ENCODE data around the gene FAM187B. TPM values are rescaled to one million over a fixed set of nuclear protein-coding genes. Genes with fewer than 3 reads are reported as not detected.

The FAM187B gene
- total RNA-seq, 2 donors from 2014 or later = not detected

DNA sequence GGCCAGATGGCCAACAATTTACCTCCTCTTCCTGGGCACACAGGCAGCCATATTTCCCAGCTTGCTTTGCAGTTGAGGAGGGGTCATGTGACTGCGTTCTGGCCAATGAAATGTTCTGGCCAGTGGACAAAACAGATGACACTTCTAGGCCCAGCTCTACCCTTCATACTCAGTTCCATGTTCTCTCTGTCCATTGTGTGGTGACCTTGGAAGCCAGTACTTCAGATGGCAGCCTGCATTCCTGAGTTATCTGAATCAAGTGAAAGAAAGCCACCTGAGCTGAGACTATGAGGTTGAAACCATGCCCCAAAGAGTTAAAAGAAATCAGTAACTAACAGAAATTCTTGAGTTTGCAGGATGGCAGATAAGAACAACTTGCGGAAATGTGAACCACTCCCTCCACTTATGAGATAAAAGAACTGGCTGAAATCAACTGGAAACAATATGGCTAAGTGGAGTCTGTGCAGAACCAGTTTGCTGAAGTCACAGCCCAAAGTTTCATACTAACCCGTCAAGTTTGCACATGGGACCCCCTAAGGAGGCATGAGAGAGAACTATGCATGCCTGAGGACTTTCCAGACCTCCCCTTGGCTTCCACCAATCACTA is 8.1 kb downstream of the FAM187B start:
- DNase-seq = peak; percentile 58
- H3K9me3 Mint-ChIP-seq = peaks cover 34% of the 10 kb centered on the region
- no peaks in the 10 kb centered on the region for H3K36me3 Mint-ChIP-seq (ENCODE audit: low read depth)
- TF ChIP-seq, protein P1, sequence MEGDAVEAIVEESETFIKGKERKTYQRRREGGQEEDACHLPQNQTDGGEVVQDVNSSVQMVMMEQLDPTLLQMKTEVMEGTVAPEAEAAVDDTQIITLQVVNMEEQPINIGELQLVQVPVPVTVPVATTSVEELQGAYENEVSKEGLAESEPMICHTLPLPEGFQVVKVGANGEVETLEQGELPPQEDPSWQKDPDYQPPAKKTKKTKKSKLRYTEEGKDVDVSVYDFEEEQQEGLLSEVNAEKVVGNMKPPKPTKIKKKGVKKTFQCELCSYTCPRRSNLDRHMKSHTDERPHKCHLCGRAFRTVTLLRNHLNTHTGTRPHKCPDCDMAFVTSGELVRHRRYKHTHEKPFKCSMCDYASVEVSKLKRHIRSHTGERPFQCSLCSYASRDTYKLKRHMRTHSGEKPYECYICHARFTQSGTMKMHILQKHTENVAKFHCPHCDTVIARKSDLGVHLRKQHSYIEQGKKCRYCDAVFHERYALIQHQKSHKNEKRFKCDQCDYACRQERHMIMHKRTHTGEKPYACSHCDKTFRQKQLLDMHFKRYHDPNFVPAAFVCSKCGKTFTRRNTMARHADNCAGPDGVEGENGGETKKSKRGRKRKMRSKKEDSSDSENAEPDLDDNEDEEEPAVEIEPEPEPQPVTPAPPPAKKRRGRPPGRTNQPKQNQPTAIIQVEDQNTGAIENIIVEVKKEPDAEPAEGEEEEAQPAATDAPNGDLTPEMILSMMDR (conservative IDR thresholded peaks at IDR 0.05) = no peak
- H3K27me3 ChIP-seq (ENCODE audit: control insufficient read depth, insufficient read depth, low read length, poor library complexity, severe bottlenecking) = no peaks in the 10 kb centered on the region
- no peak overlapping the region for H3K27ac ChIP-seq (ENCODE audit: low read depth, low read length)
- H3K27me3 Mint-ChIP-seq (ENCODE audit: insufficient read depth) = peaks cover 10% of the 10 kb centered on the region
- H3K36me3 ChIP-seq (ENCODE audit: control insufficient read depth, insufficient read depth, low read length) = no peaks in the 10 kb centered on the region
- peaks cover 17% of the 10 kb centered on the region for H3K9me3 ChIP-seq (ENCODE audit: control insufficient read depth, low read length)
- 67 to 75% methylated on average over 2 to 3 of the region's 3 CpGs for WGBS, 2 experiments (ENCODE audit: insufficient coverage in 1 of 2, insufficient read length in 1 of 2)
- no peak overlapping the region for H3K9ac ChIP-seq (ENCODE audit: extremely low read depth, low read length, poor library complexity, severe bottlenecking)
- no peak overlapping the region for H3K27ac Mint-ChIP-seq
- no peaks in the 10 kb centered on the region for H3K4me1 ChIP-seq (ENCODE audit: control insufficient read depth, insufficient read depth, low read length)
- H3K4me3 Mint-ChIP-seq = no peak overlapping the region
- H3K4me1 Mint-ChIP-seq = no peaks in the 10 kb centered on the region
- H3K4me3 ChIP-seq (ENCODE audit: low read length) = peak overlapping the region; percentile 56

DNA sequence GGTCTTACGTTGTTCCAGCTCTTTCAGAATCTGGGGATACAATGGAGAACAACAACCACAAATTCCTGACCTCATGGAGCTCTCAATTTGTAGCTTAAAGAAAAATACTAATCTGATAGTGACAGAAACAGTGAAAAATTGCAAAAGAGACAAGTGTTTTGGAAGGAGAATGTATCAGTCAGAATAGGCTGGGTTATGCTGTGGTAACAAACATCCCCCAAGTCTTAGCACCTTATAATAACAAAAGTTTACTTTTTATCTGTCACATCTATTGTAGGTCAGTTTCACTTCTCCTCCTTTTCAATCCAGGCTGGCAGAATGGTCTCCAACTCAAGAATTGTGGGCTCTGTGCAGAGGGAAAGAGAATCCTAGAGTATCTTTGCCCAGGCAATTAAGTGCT is 9.5 kb downstream of the FAM187B start:
- H3K9me3 Mint-ChIP-seq = peaks cover 34% of the 10 kb centered on the region
- H3K27me3 Mint-ChIP-seq (ENCODE audit: insufficient read depth) = peaks cover 9% of the 10 kb centered on the region
- TF ChIP-seq, protein P1 (conservative IDR thresholded peaks at IDR 0.05) = no peak
- no peaks in the 10 kb centered on the region for H3K27me3 ChIP-seq (ENCODE audit: control insufficient read depth, insufficient read depth, low read length, poor library complexity, severe bottlenecking)
- no peak overlapping the region for H3K9ac ChIP-seq (ENCODE audit: extremely low read depth, low read length, poor library complexity, severe bottlenecking)
- H3K4me1 Mint-ChIP-seq = no peaks in the 10 kb centered on the region
- H3K4me1 ChIP-seq (ENCODE audit: control insufficient read depth, insufficient read depth, low read length) = no peaks in the 10 kb centered on the region
- H3K36me3 Mint-ChIP-seq (ENCODE audit: low read depth) = no peaks in the 10 kb centered on the region
- H3K4me3 ChIP-seq (ENCODE audit: low read length) = no peak overlapping the region
- no peak overlapping the region for H3K27ac Mint-ChIP-seq
- no peak overlapping the region for H3K4me3 Mint-ChIP-seq
- no peak for DNase-seq
- no peak overlapping the region for H3K27ac ChIP-seq (ENCODE audit: low read depth, low read length)
- H3K36me3 ChIP-seq (ENCODE audit: control insufficient read depth, insufficient read depth, low read length) = no peaks in the 10 kb centered on the region
- H3K9me3 ChIP-seq (ENCODE audit: control insufficient read depth, low read length) = peaks cover 17% of the 10 kb centered on the region
- 95% methylated on average over 1 of the region's 1 CpG; no CpG with 5 or more reads in 1 of the 2 experiments for WGBS, 2 experiments (ENCODE audit: insufficient coverage in 1 of 2, insufficient read length in 1 of 2)

DNA sequence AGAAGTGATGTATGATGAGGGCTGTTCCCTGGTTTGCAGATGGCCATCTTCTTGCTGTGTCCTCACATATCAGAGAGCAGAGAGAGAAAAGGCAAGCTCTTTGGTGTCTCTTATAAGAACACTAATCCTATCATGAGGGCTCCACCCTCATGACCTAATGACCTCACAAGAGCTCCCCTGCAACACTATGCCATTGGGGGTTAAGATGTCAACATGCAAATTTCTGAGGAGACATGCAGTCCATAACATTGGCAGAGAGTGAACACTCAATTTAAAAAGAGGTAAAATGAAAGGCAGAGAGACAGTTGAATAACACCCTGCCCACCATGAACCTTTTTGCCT is 10.9 kb downstream of the FAM187B start:
- H3K9me3 ChIP-seq (ENCODE audit: control insufficient read depth, low read length) = peaks cover 17% of the 10 kb centered on the region
- Mint-ChIP-seq H3K27ac (no peak overlapping the region), H3K4me1 (no peaks in the 10 kb centered on the region), H3K4me3 (no peak overlapping the region), H3K36me3 (ENCODE audit: low read depth) (no peaks in the 10 kb centered on the region), H3K27me3 (ENCODE audit: insufficient read depth) (peaks cover 4% of the 10 kb centered on the region), H3K9me3 (peaks cover 30% of the 10 kb centered on the region)
- no peak overlapping the region for H3K27ac ChIP-seq (ENCODE audit: low read depth, low read length)
- no peaks in the 10 kb centered on the region for H3K27me3 ChIP-seq (ENCODE audit: control insufficient read depth, insufficient read depth, low read length, poor library complexity, severe bottlenecking)
- no peak for DNase-seq
- H3K9ac ChIP-seq (ENCODE audit: extremely low read depth, low read length, poor library complexity, severe bottlenecking) = no peak overlapping the region
- TF ChIP-seq, protein P1 (conservative IDR thresholded peaks at IDR 0.05) = no peak
- H3K36me3 ChIP-seq (ENCODE audit: control insufficient read depth, insufficient read depth, low read length) = no peaks in the 10 kb centered on the region
- no peak overlapping the region for H3K4me3 ChIP-seq (ENCODE audit: low read length)
- H3K4me1 ChIP-seq (ENCODE audit: control insufficient read depth, insufficient read depth, low read length) = no peaks in the 10 kb centered on the region
